ENCODE results near the gene BTN3A1.
"Not testable (repeated sequence)": the region's sequence is repeated elsewhere in the genome, so short reads cannot be mapped to it uniquely, and the experiment has no call there.

GRCh38 chr6:26378143-26378542 lies 23.9 kb upstream of the BTN3A1 start:
- TF ChIP-seq, protein P1, sequence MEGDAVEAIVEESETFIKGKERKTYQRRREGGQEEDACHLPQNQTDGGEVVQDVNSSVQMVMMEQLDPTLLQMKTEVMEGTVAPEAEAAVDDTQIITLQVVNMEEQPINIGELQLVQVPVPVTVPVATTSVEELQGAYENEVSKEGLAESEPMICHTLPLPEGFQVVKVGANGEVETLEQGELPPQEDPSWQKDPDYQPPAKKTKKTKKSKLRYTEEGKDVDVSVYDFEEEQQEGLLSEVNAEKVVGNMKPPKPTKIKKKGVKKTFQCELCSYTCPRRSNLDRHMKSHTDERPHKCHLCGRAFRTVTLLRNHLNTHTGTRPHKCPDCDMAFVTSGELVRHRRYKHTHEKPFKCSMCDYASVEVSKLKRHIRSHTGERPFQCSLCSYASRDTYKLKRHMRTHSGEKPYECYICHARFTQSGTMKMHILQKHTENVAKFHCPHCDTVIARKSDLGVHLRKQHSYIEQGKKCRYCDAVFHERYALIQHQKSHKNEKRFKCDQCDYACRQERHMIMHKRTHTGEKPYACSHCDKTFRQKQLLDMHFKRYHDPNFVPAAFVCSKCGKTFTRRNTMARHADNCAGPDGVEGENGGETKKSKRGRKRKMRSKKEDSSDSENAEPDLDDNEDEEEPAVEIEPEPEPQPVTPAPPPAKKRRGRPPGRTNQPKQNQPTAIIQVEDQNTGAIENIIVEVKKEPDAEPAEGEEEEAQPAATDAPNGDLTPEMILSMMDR (IDR thresholded peaks at IDR 0.05; ENCODE audit: control extremely low read depth in 1 of 3, insufficient read depth in 1 of 3, low read depth in 1 of 3, low read length in 3 of 3), result not testable (repeated sequence)
- TF ChIP-seq EZH2 (IDR thresholded peaks at IDR 0.05; ENCODE audit: low read depth, low read length, severe bottlenecking); YY1 (IDR thresholded peaks at IDR 0.05; ENCODE audit: low read depth, low read length); POLR2AphosphoS5 (IDR thresholded peaks at IDR 0.05; ENCODE audit: low read depth, low read length); GTF2F1 (IDR thresholded peaks at IDR 0.05; ENCODE audit: borderline replicate concordance, low read depth, low read length); RFX5 (IDR thresholded peaks at IDR 0.05; ENCODE audit: borderline replicate concordance, low read depth, low read length): not testable (repeated sequence)
- TF ChIP-seq, protein P2, sequence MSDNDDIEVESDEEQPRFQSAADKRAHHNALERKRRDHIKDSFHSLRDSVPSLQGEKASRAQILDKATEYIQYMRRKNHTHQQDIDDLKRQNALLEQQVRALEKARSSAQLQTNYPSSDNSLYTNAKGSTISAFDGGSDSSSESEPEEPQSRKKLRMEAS (IDR thresholded peaks at IDR 0.05), result not testable (repeated sequence)

All from H1 (cell line).